Mammary epithelial cell (primary cell): Measurements from ENCODE around the gene MUC20.

Source experiments
- EZH2 ChIP-seq: IDR thresholded peaks from 2 replicates; pipeline ENCODE4 v1.6.1; 2012; ENCODE audit warnings: low read length, inconsistent platforms, borderline replicate concordance
- TF ChIP-seq, protein P1 (sequence below), 2 donors: IDR thresholded peaks in 1 of 2; conservative IDR thresholded peaks in 1 of 2; 2 replicates each; pipeline ENCODE4 v1.5.1; 2011 to 2012; ENCODE audit warnings: inconsistent platforms in 2 of 2, low read length in 2 of 2, mild to moderate bottlenecking in 2 of 2, control low read depth in 1 of 2, low read depth in 1 of 2; ENCODE audit not compliant: insufficient read depth in 1 of 2; ENCODE audit errors: extremely low read depth in 1 of 2

DNA sequence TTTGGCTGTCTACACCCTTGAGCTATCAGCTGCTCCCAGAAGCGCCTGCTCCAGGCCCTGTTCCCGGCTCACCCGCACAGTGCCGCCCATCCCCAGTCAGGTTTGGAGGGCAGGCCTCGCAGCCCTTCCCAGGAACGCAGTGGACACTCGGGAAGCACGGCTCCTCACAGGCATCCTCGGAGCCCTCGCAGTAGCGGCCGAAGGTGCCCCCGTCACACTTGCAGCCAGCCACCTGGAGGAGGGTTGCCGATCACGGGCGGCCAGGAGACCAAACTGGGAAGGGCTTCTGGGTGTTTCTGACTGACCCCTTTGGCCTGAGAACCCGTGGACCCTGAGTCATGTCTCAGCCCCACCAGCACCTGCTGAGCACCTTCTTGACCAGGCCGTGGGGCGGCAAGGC, 33.4 kb downstream of the MUC20 start:
- TF ChIP-seq EZH2: no peak
- TF ChIP-seq, protein P1, sequence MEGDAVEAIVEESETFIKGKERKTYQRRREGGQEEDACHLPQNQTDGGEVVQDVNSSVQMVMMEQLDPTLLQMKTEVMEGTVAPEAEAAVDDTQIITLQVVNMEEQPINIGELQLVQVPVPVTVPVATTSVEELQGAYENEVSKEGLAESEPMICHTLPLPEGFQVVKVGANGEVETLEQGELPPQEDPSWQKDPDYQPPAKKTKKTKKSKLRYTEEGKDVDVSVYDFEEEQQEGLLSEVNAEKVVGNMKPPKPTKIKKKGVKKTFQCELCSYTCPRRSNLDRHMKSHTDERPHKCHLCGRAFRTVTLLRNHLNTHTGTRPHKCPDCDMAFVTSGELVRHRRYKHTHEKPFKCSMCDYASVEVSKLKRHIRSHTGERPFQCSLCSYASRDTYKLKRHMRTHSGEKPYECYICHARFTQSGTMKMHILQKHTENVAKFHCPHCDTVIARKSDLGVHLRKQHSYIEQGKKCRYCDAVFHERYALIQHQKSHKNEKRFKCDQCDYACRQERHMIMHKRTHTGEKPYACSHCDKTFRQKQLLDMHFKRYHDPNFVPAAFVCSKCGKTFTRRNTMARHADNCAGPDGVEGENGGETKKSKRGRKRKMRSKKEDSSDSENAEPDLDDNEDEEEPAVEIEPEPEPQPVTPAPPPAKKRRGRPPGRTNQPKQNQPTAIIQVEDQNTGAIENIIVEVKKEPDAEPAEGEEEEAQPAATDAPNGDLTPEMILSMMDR (conservative IDR thresholded peaks at IDR 0.05 in 1 of 2, IDR thresholded peaks at IDR 0.05 in 1 of 2; ENCODE audit: extremely low read depth in 1 of 2, insufficient read depth in 1 of 2, low read depth in 1 of 2, low read length in 2 of 2): no peak
